Nucleus accumbens (tissue), 56 donors: ENCODE data around the gene GRIK1.

Source experiments
- DNase-seq, 56 donors: peaks; one replicate each; lab custom pipeline; 2025; lab: John Stamatoyannopoulos, UW

Gene GRIK1

DNA sequence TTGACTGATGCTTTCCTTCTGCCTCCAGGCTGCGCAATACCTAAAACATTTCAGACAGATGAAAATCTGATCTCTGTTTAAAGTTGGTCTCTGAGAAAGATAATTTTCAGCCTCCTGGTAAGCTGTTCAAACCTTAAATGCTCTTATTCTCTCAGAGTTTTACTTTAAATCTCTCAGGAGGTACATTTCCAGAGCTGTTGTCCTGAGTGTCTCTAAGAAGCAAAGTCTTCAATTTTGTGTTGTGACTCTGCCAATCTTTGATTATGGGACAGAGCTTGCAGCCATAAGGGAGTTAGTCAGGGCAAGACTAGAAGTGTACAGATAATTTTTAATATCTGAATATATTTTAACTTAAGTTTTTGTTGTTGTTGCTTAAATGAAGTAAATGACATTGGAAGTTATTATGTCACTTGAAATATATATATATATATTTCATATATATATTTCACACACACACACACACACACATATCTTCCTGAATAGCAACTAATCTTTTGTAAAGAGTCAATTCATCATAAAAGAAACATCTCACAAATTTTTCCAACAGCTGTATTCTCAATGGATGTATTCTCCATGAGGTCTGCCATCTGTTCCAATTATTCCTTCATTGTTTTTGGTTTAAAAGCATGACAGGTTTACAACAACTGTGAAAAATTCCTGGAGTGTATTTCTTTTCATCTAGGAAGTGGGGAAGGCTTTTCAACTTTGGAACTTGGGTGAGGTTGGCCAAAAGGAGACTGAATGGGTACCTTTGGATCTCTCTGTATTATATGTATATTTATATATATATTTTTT lies 381.7 kb downstream of the GRIK1 start:
- DNase-seq, result no peak

DNA sequence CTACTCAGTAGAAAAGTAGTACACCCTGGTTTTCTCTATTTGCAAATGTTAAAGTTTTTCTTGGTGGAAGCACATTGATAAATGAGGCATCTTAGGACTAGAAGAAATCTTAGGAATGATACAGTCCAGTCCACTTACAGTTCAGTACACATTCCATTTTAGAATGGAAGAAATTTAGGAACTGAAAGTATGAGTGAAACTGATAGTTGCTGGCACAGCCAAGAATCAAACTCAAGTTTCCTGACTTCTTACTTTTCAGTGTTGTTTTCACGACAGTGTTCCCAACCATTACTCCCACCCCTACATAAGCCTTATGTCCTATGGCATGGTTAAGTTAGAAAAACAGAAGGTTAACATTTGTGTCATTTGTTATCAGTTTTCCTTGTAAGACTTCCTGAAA lies 382.6 kb downstream of the GRIK1 start:
- no peak for DNase-seq

DNA sequence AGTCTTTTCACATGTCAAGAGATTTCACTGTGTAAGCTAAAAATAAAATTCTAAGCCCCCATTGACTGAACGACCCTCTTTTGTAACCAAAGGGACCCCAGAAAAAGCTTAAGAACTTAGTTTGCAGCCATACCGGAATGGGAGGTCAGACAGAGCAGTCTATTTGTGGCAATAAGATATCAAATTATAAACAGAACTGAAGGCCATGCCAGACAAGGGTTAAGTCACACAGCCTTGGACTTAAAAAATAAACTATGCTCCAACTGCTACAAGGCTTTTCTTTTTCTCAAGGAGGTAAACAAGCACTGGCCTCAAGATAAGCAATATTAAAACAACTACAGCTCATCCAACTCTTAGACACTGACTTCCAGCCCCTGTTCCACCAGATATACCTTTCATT lies 384.2 kb downstream of the GRIK1 start:
- no peak for DNase-seq

DNA sequence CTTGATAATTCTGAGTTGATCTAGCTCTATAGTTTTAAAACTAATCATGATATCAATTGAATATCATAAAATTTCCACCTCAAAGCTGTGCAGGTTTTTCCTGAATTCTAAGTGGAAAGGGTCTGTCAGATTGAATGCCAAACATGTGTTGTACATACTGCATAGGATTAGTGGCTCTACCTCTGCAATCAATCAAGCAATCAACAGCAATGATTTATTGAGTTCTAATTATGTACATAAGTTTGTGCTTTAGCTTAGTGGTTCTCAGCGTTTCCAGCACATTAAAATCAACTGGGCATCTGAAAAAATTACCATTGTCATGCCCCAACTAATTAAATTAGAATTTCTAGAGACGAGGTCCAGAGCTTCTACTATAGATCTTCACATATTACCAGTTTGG lies 389.6 kb downstream of the GRIK1 start:
- DNase-seq, result no peak

DNA sequence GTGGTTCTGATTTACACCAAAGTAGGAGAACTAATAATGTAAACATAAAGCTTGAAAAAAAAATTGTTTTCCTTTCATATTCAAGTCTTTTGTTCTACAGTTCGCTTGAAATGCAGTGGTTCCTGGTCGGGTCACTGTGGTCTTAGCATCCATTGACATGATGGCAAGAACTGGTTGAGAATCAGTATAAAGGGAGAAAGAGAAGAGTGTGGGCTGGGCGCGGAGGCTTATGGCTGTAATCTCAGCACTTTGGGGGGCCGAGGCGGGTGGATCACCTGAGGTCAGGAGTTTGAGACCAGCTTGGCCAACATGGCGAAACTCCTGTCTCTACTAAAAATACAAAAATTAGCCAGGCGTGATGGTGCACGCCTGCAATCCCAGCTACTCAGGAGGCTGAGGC lies 390.2 kb downstream of the GRIK1 start:
- no peak for DNase-seq

DNA sequence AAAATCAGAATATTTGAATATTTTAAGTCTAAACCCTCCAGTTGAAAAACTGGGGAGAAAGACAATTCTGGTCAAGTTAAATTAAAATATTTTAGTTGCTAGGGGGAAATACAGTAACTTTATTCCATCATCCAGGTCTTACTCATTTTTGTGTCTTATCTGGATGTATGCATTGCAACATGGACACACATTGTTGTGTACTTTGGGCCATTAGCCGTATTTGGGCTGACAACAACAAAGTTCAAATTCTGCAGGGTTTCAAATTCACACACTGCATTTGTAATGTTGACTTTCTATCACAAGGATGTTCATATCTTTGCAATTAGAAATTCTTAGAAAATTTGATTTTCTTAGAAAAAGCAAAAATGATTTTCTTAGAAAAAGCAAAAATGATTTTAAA lies 391.8 kb downstream of the GRIK1 start:
- DNase-seq, result no peak

DNA sequence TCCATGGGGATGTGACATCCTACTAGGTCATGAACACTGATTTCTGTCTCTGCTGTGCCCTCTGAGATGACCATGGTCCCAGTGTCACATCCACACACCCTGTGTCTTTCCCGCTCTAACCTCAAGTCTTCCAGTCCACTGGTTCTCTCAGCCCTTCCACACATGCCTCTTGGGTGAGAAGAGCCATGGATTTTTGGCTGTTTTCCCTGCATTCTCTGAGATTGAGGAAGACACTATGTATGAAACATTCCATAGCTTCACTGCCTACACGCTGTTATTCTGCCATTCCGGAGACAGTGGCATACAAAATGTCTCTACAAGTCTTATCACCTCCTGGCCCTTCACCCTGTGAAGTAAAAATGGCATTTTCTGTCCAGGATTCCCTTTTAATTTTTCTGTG lies 393.7 kb downstream of the GRIK1 start:
- no peak for DNase-seq

DNA sequence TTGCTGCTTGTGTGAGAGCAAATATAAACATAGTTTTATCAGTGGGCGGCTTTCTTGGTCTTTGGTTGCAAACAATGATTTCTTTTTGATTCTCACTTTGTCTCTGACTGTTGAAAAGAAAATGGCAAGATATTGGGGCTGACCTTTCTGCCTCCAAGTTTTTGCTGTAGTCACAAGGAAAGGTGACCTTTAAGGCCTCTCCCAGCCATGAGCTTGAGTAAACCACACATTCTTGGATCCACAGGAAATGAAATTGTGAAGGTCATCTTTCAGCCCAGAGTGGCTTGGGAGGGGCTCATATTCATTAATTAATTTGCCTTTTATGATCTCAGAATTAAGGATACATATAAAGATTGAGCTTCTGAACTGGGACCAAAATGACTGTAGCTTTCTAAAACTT lies 399.5 kb downstream of the GRIK1 start:
- DNase-seq, result no peak

DNA sequence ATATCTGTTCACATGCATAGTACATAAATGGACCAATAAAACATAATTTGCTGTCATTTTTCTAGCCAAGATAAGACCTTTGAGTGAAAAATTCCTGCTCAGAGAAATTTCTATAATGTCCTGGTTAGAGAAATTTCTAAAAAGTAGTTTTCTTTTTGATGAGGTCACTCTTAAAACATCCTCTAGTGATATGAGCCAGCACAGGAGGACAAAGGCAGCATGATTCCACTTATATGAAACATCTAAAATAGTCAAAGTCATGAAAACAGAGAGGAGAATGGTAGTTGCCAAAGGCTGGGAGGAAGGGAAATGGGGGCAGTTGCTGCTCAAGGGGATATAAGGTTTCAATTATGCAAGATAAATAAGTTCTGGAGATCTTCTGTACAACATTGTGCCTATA lies 401.7 kb downstream of the GRIK1 start:
- no peak for DNase-seq

DNA sequence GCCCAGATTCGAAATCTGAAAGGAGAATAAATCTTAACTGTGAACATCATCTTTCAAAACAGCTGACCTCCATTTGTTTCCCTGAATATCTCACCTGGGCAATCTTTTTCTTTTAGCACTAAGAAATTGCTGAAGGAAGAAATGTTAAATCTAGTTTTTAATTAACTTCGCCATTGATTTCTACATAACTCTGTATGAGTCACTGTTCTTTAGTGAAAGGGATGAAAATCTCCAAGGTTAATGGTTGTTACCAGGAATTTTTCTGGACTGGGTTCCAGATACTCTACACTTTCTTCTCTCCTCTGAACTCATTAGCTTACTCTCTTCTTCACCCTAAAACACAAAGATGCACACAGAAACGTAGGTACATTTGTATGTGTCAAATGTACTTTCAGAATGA lies 405.3 kb downstream of the GRIK1 start:
- DNase-seq, result no peak

DNA sequence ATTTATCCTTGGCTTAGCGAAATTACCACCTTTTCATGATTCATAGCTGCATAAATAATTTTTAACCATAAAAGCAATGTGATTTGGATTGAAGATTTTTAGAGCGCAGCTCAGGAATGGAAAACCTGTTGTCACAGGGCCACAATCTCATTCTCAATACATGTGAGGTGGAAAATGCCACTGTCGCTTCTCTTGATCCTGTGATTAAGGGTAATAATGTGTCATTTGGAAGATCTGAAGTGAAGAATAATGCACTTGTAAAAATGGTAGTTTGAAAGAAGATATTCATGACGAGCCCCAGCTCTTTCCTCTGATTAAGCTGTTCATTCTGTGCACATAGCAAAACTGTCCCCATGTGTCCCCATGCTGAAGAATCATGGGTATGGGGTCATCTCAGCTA lies 410.7 kb downstream of the GRIK1 start:
- no peak for DNase-seq

DNA sequence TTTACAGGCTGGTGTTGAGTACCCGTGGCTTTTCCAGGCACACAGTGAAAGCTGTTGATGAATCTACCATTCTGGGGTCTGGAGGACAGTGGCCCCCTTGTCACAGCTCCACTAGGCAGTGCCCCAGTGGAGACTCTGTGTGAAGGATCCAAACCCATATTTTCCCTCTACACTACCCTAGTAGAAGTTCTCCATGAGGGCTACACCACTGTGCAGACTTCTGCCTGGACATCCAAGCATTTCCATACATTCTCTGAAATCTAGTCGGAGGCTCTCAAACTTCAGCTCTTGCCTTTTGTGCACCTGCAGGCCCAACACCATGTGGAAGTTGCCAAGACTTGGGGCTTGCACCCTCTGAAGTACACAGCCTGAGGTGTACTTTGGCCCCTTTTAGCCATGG lies 413.3 kb downstream of the GRIK1 start:
- no peak for DNase-seq

DNA sequence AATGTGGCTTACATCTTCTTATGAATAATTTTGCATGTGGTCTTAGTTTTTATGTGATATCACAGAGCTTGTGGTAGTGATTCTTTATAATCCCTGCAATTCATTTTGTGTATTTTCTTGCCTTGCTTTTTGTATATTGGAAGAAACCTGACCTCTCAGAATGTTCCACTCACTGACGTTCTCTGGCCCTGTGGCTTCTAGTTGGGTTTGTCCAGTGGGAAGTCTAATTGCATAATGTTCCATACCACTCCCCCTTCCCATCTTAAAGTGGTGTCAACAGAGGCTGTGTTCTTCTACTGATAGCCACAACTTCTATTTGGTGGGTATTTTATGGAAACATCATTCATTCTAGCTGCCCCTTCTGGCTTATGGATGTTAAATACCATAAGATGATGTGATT lies 415.7 kb downstream of the GRIK1 start:
- no peak for DNase-seq

DNA sequence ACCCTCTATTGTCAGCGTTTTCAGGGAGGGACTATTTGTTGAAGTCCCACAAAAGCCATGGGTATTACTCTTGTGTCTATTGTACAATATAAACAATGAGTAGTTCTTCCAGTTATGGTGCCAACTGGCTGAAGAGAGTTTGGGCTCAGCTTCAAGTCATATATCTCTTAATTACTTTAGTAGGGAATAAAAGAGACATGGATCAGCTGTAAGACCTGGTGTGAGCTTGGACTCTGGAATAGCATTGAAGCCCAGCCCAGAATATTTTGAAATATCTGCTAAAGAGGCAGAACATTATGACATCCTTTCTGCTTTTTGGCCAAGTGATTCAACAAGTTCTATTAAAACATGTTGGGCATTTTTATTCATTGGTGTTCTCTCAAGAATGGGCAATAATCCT lies 416.1 kb downstream of the GRIK1 start:
- DNase-seq, result no peak

DNA sequence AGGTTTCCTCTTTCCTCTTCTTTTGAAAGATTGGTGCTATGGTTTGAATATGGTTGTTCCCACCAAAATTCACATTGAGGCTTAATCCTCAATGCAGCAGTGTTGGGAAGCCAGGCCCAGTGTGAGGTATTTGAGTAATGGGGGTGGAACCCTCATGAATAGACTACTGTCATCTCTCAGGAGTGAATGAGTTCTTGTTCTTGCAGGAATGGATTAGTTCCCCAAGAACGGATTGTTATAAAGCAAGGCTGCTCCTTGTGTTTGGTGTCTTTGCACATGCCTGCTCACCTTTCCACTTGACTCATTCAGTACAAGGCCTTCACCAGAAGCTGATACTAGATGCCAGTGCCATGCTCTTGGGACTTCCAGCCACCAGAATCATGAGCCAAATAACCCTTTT lies 417.9 kb downstream of the GRIK1 start:
- DNase-seq, result peak in 1 of 56 donors; percentile 1

DNA sequence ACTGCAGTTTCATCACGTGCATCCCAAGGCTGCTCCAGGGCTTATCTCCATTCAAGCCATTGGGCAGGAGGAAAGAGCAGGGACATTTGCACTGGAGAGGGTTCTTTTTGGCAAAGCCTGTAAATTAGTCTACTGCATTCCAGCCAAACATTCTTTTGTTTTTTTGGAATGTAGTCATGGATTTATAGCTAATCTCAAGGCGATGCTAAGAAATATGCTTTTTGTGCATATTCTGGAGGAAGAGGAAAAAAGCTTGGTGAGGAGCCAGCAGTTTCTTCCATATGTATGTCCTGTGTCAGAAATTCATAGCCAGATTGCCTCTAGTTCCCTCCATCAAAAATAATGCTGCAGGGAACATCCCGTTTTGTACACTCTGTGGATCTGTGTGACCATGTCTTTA lies 419.6 kb downstream of the GRIK1 start:
- no peak for DNase-seq

DNA sequence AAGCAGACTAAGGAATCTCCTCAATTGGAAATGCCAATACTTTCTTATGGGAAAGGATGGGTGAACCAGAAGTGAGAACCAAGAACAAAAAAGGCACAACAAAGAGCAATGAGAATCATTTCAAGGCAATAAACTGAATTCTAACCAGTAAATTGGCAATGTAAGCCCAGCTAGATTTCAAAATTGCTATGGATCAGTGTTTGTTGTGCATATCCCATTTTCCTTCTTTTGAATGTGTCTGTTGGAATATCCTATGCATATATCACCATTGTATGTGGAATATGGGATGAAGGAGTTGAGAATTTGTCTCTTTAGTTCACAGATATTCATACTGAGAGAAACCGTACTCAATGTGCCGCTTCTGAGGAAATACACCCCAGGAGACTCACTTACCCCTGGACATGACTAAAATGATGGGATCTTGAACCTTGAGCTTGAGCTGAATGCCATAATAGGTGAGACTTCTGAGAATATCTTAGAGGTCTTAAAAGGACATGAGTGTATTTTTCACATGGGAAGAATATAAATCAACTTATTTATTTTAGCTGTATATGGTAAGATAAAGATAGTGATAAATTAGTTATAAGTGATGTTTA lies 425.0 kb downstream of the GRIK1 start:
- no peak for DNase-seq

DNA sequence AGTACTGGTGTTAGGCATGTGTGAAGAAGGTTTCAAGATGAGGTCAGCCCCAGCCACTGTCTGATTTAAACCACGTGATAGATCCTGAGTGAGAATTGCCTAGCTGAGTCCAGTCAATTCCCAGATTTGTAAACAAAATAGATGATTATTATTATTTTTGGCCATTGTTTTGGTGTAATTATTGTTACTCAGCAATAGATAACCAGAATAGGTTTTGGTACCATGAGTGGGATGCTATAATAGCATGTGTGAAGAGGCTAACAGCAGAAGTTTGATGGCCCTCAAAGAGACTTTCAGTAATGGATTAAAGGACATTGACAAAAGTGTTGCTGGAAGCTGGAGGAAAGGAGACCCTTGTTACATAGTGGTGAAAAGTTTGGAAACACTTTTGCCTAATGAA lies 426.3 kb downstream of the GRIK1 start:
- no peak for DNase-seq

DNA sequence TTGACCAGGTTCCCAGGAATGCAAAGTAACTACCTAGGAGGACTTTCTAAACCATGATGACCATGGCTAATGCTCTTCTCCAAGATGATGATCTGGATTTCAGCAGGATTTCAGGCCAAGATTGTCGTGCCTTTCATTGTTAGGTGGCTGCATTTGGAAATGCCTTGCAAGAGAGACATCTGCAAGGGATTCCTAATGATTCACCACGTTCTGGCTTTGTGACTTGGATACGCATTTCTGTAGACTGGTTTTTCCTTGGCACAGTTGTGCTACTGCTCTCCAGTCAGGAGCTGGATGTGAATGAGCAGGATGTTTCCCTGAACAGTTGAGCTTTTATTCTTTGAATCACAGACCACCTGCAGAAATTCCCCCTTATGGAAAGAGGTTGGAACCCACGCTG lies 428.7 kb downstream of the GRIK1 start:
- no peak for DNase-seq

DNA sequence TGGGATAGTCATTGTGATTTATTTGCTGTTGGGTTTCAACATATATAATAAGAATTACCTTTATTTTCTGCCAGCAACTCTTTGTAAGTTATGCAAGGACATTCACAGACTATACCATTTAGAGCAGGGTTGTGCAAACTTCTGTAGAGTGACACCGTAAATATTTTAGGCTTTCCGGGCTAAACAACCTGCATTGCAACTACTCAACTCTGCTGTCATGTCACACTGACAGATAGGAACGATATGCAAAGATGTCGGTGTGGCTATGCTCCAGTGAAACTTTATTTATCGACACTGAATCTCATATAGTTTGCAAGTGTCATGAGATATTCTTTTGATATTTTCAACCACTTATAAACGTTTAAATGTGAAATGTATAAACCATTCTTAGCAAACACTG lies 430.7 kb downstream of the GRIK1 start:
- no peak for DNase-seq

DNA sequence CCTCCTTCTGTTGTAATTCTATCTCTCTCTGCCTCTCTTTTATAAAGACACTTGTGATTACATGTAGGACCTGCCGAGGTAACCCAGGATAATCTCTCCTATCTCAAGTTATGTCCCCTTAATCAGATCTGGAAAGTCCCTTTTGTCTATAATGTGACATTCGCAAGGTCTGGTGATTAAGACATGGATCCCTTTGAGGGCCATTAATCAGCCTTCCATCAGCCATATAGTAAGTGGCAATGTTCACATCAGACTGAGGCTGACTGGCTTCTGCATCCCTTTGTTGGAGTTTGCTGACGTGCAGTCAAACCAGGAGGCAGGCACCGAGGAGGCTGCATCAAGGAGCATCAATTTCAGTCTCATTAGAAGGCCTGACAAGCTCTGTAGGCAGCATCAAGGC lies 431.5 kb downstream of the GRIK1 start:
- no peak for DNase-seq

DNA sequence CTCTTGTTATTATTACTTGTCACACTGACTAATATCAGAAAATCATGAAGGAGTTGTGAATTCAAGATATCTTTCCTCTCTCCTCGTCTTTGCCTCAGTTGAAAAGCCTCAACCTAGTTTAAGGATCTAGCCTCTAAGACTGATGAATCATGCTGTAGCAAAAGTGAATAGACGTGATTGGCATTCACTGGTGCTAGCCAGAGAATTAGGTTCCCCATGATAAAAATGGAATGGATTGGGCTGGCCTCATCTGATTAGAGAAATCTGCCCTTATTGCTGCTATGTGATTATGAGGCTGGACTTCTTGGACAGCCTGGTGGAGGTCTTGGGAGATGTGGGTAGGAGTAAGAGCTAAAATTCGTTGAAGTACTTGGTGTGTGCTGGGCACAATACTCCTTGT lies 432.8 kb downstream of the GRIK1 start:
- no peak for DNase-seq

DNA sequence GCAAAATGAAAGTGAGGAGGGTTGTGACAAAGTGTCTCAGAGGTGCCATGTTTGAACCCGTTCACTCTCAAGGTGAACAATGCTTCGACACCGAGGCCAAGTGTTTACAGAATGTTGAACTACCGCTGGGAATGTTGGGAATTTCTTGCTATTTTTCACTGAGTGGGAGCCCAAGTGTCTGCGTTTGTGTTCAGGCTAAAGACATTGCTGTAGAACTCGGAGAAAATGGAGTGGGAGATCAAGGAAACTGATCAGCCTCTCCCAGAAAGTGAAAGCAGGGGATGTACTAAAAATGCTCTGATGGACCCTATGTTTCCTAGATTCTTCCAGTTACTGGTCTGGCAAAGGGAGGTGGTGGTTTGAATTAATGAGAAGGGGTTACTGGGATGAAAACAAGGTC lies 433.6 kb downstream of the GRIK1 start:
- DNase-seq, result no peak
